HG02623 (cell line): ENCODE measurements around the gene RAB41.
"Not testable (repeated sequence)": the region's sequence is repeated elsewhere in the genome, so short reads cannot be mapped to it uniquely, and the experiment has no call there.

Experiments
- ATAC-seq: cut with Tn5 transposase; IDR thresholded peaks from one replicate; pipeline ENCODE4 v1.9.1; 2021; ENCODE audit warnings: moderate library complexity; ENCODE audit not compliant: unreplicated experiment

The RAB41 gene

DNA sequence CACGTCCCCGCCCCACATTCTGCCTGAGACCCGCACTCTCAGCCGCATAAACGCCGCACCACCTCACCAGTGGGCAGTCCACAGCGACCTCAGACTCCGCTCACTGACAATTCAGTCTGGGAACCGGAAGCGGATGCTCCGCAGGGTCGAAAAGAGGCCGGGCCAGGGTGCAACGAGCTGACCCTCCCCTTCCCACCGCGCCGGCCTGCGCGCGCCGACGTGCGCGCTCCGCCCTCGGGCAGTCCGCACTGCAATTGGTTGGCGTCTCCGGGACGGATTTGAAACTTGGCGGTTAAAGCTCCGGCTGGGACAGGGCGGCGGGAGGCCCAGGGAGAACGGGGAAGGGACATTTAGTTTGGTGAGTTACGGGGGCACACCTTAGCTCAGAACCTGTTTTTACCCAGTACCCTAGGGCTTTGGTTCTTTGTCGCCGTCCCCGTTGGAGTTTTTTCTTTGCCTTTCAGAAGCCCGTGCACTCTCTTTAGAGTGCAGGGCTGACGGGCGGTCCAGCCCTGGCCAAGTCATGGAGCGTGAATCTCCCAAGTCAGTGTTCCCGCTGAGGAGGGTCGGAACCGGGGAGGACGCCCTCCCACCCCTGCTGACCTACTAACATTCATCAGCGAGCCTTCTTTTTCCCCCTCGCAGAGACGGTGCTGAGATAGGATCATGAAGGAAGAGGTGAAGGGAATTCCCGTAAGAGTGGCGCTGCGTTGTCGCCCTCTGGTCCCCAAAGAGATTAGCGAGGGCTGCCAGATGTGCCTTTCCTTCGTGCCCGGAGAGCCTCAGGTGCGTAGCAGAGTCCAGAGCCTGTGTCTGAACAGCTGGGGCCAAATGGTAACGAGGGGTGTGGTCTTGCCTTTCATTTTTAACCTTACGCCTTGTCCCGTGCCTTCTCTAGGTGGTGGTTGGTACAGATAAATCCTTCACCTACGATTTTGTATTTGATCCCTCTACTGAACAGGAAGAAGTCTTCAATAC is 8.1 kb downstream of the RAB41 start, which contains the start of the genes KIF4A and PDZD11:
Gene KIF4A, plus strand, starts transcription at position 312 of the 978 bp plus-strand sequence. Its CDS starts 355 bp downstream, at position 667.
Gene PDZD11, minus strand, starts transcription at position 135 of the 978 bp plus-strand sequence. CDS start 586 bp downstream, outside the sequence.
- peak; percentile 97 for ATAC-seq

DNA sequence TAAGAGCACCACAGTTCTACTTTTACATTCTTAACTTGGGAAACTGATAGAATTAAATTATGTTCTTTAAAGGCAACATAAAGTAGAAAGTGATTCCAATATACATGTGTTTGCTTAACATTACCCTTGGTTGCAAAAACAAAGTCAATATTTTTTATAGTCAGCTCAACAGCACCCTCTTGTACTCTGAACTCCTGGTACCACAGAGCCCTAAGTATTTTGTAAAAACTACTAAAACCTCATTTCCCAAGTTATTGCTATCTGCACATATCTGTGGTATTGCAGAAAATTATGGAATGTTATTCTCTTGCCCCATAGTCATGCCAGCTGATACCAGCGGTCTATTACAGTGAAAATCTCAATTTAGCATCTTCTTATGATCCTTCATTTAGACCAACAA is 10.8 kb downstream of the RAB41 start:
- ATAC-seq, result no peak

DNA sequence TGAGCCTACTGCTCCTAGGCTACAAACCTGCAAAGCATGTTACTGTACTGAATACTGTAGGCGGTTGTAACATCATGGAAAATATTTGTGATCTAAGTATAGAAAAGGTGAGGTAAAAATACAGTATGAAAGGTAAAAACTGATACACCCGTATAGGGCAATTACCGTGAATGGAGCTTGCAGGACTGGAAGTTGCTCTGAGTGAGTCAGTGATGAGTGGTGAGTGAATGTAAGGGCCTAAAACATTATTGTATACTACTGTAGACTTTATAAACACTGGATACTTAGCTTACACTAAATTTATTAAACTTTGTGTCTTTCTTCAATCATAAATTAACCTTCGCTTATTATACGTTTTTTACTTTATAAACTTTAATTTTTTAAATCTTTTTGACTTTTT is 11.6 kb downstream of the RAB41 start:
- ATAC-seq, result no peak

DNA sequence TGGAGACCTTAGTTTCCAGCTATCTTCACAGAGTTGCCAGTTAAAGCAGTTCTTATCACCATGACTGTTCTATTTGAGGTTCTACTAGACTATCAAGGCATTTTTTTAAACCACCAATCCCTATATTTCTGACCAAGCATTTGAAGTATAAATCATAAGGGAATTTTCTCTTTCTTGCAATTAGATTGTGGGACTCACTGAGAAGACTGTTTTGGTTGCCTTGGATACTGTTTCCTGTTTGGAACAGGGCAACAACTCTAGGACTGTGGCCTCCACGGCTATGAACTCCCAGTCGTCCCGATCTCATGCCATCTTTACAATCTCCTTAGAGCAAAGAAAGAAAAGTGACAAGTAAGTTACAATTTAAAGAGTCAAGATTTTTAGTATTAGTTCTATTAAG is 19.7 kb downstream of the RAB41 start:
- ATAC-seq, result no peak

DNA sequence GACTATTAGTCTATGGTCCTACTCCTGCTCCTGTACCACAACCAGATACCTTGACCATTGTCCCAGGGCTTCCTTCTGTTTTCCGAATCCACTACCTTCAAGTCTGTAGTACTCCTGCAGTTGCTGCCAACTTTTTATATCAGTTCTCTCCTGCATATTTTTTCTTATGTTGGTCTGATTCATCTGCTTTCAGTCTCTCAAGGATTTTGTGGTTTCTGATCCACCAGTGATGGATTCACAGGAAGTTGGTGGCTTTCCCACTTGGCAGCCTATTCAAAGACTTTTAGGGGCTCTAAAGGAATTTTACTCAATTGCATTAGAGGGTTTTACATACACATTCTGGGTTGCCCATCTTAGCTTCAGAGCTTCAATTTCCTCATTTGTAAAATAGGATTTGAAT is 31.5 kb downstream of the RAB41 start:
- ATAC-seq, result no peak

DNA sequence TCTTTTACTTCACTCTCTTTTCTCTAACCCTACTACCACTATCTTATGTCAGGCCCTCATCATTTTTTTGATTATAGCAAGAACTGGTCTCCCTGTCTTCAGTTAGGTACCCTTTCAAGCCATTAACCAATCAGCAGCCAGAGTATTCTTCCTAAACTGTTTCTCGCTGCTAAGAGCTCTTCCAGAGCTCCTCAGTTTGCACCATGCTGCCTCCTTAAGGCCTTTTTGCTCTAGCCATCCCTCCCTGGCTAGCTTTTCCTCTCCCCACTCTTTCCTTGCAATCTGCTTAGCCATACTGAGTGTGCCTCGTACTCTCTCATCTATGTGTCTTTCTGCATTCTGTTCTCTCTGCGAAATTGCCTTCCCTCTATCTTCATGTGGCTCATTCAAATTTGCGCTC is 40.8 kb downstream of the RAB41 start:
- ATAC-seq, result no peak

DNA sequence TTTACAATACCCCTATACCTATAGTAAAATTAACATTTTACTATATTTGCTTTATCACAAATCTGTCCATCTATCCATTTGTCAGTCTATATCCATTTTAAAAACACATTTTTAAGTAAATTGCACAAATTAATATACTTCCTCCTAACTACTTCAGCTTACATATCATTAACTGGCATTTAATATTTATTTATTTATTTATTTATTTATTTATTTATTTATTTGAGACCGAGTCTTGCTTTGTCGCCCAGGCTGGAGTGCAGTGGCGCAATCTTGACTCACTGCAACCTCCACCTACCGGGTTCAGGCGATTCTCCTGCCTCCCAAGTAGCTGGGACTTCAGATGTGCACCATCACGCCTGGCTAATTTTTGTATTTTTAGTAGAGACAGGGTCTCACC is 41.7 kb downstream of the RAB41 start:
- not testable (repeated sequence) for ATAC-seq

DNA sequence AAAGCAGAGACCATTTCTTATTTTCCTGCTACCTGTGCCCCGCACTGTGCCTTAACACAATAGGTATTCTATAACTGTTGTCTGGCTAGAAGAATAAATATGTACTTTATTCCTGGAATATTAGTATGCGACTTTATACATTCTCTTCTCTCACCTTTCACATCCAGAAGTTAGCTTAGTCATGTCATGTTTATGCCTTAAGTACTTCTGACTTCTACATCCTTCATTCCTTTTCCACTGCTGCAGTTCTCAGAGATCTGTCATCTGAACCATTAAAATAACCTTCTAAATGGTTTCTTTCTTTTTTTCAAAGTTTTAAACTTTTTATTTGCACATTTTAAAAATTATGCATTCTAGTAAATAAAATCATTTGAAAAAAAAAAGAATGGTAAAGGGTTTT is 42.4 kb downstream of the RAB41 start:
- no peak for ATAC-seq

DNA sequence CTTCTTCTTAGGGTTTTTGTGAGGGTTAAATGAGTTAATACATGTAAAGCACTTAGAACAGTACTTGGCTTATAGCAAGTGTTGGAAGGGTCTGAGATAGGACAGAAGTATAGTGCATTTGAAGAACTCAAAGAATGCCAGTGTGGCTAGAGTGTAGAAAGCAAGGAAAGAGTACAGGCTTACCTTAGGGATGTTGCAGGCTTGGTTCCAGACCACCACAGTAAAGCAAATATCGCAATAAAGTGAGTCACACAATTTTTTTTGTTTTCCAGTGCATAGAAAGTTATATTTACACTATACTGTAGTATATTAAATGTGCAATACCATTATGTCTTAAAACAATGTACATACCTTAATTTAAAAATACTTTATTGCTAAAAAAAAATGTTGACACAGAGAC is 49.2 kb downstream of the RAB41 start:
- ATAC-seq, result no peak

DNA sequence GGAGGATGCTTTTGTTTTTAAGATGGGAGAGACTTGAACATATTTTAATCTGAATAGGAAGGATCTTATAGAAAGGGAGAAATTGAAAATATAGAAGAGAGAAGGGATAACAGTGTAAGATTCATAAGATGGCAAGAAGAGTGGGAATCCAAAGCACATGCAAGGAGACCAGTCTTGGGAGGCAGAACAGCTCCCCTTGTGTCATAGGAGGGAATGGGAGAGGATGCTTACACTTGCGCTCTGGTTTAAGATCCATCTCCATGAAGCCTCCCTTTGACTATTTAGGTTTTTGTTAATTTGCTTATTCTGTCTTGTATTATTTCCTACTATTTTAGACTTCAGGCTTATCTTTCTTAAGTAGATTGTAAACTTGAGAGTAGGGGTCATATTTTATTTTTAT is 50.6 kb downstream of the RAB41 start:
- no peak for ATAC-seq
